H1 (cell line): ENCODE data around the gene MEIS2. TPM values are rescaled to one million over a fixed set of nuclear protein-coding genes. Genes with fewer than 3 reads are reported as not detected.

ENCODE experiments used
- CTCF ChIA-PET: fragments of 300-600 bp; sonication (Branson Sonifier 250); formaldehyde crosslinking; loops from one replicate; lab custom pipeline; 2021; ENCODE audit not compliant: partially characterized antibody; lab: Charles Lee
- POLR2A ChIA-PET: fragments of 300-600 bp; sonication (Branson Sonifier 250); formaldehyde crosslinking; loops from one replicate; lab custom pipeline; 2021; ENCODE audit warnings: inconsistent platforms; ENCODE audit not compliant: partially characterized antibody; lab: Charles Lee
- DNase-seq, 2 experiments: peaks; one replicate each; pipeline versions ENCODE4 v3.0.0 to v3.0.0-alpha.2; 2010 to 2022; ENCODE audit warnings: low spot score in 2 of 2, low read depth in 1 of 2, mixed read lengths in 1 of 2
- FAIRE-seq: peaks from 2 replicates; lab custom pipeline; 2011; peaks lifted over from hg19 to GRCh38; lab: Jason Lieb, UNC
- H2AFZ ChIP-seq: 2 replicates; pipeline ENCODE4 v1.8.1; 2012; ENCODE audit warnings: low read length, inconsistent platforms
- H2AK5ac ChIP-seq: 2 replicates; pipeline ENCODE4 v1.6.1; 2013; ENCODE audit warnings: low read depth, low read length
- H2BK120ac ChIP-seq: replicated peaks from 2 replicates; pipeline ENCODE3; 2013; ENCODE audit warnings: low read depth, low read length, inconsistent platforms
- H2BK12ac ChIP-seq: 2 replicates; pipeline ENCODE4 v1.6.1; 2013; ENCODE audit warnings: low read depth, low read length
- H2BK15ac ChIP-seq: 2 replicates; pipeline ENCODE4 v1.6.1; 2013; ENCODE audit warnings: low read length
- H2BK20ac ChIP-seq: 2 replicates; pipeline ENCODE4 v1.6.1; 2013; ENCODE audit warnings: low read length
- H2BK5ac ChIP-seq: 2 replicates; pipeline ENCODE4 v1.6.1; 2013; ENCODE audit warnings: low read depth, low read length
- H3K14ac ChIP-seq: 2 replicates; pipeline ENCODE4 v1.6.1; 2013; ENCODE audit warnings: inconsistent platforms; ENCODE audit not compliant: insufficient read length
- H3K18ac ChIP-seq: 2 replicates; pipeline ENCODE4 v1.6.1; 2013; ENCODE audit warnings: low read length; ENCODE audit errors: extremely low read depth
- H3K23ac ChIP-seq: 2 replicates; pipeline ENCODE4 v1.6.1; 2013; ENCODE audit warnings: inconsistent platforms; ENCODE audit not compliant: insufficient read length
- H3K23me2 ChIP-seq: 2 replicates; pipeline ENCODE4 v1.6.1; 2013; ENCODE audit warnings: low read depth, low read length
- H3K27ac ChIP-seq: 2 replicates; pipeline ENCODE4 v1.6.1; 2011; ENCODE audit warnings: low read depth, low read length, inconsistent platforms
- H3K27me3 ChIP-seq, 4 experiments: replicated peaks in 1 of 4; 1 replicate in 1 of 4; 2 replicates in 3 of 4; pipeline versions ENCODE4 v1.6.1 to v1.8.1; 2011 to 2013; ENCODE audit warnings: low read length in 3 of 4, mild to moderate bottlenecking in 3 of 4, inconsistent platforms in 2 of 4, mixed read lengths in 2 of 4, moderate library complexity in 1 of 4; ENCODE audit not compliant: control insufficient read depth in 3 of 4, insufficient read depth in 3 of 4; ENCODE audit errors: extremely low read depth in 1 of 4
- H3K36me3 ChIP-seq, 4 experiments: 2 replicates each; pipeline versions ENCODE4 v1.6.1 to v1.8.1; 2011 to 2013; ENCODE audit warnings: mild to moderate bottlenecking in 4 of 4, low read length in 3 of 4, moderate library complexity in 2 of 4, control low read depth in 1 of 4, inconsistent platforms in 1 of 4; ENCODE audit not compliant: insufficient read depth in 4 of 4, control insufficient read depth in 2 of 4
- H3K4ac ChIP-seq: replicated peaks from 2 replicates; pipeline ENCODE3; 2013; ENCODE audit warnings: low read length, low read depth, mixed read lengths, inconsistent platforms; ENCODE audit not compliant: insufficient read length
- H3K4me1 ChIP-seq, 4 experiments: replicated peaks in 1 of 4; 1 replicate in 1 of 4; 2 replicates in 3 of 4; pipeline versions ENCODE4 v1.6.1 to v1.8.1; 2011 to 2013; ENCODE audit warnings: low read length in 3 of 4, inconsistent platforms in 2 of 4, mixed read lengths in 1 of 4; ENCODE audit not compliant: insufficient read depth in 4 of 4, control insufficient read depth in 3 of 4
- H3K4me2 ChIP-seq, 2 experiments: 2 replicates each; pipeline versions ENCODE4 v1.6.1 to v1.8.1; 2011 to 2013; ENCODE audit warnings: low read depth in 2 of 2, low read length in 2 of 2, control low read depth in 1 of 2, inconsistent platforms in 1 of 2, mild to moderate bottlenecking in 1 of 2; ENCODE audit not compliant: insufficient read depth in 1 of 2
- H3K4me3 ChIP-seq, 4 experiments: fragments of 200-600, 300-600 bp in 1 of 4; sonication (generic), shearing (Covaris generic), sonication (Bioruptor Twin) in 1 of 4; 2 replicates each; pipeline versions ENCODE4 v1.5.1 to v1.8.1; 2011 to 2016; ENCODE audit warnings: low read length in 4 of 4, low read depth in 3 of 4, control low read depth in 2 of 4, inconsistent platforms in 2 of 4, mild to moderate bottlenecking in 2 of 4, mixed read lengths in 1 of 4, moderate library complexity in 1 of 4; ENCODE audit not compliant: insufficient read depth in 2 of 4; ENCODE audit errors: extremely low read depth in 1 of 4
- H3K56ac ChIP-seq: replicated peaks from 2 replicates; pipeline ENCODE3; 2013; ENCODE audit warnings: low read depth, mild to moderate bottlenecking, mixed read lengths, low read length, inconsistent platforms; ENCODE audit not compliant: insufficient read length
- H3K79me1 ChIP-seq: 2 replicates; pipeline ENCODE4 v1.6.1; 2013; ENCODE audit warnings: low read depth, low read length, control low read depth
- H3K79me2 ChIP-seq, 2 experiments: 2 replicates each; pipeline versions ENCODE4 v1.6.1 to v1.8.1; 2012 to 2013; ENCODE audit warnings: low read length in 2 of 2, mild to moderate bottlenecking in 2 of 2, inconsistent platforms in 1 of 2; ENCODE audit not compliant: insufficient read depth in 2 of 2, control insufficient read depth in 1 of 2
- H3K9ac ChIP-seq, 4 experiments: replicated peaks in 1 of 4; 1 replicate in 1 of 4; 2 replicates in 3 of 4; pipeline versions ENCODE4 v1.6.1 to v1.8.1; 2011 to 2013; ENCODE audit warnings: low read depth in 3 of 4, low read length in 3 of 4, control low read depth in 2 of 4, mild to moderate bottlenecking in 2 of 4, moderate library complexity in 2 of 4, inconsistent platforms in 1 of 4; ENCODE audit errors: extremely low read depth in 1 of 4
- H3K9me3 ChIP-seq, 2 experiments: 2 replicates each; pipeline versions ENCODE4 v1.6.1 to v1.8.1; 2012 to 2013; ENCODE audit warnings: mild to moderate bottlenecking in 2 of 2, moderate library complexity in 2 of 2, control low read depth in 1 of 2, inconsistent platforms in 1 of 2, low read depth in 1 of 2, low read length in 1 of 2, mixed read lengths in 1 of 2; ENCODE audit not compliant: insufficient read depth in 2 of 2
- H4K20me1 ChIP-seq, 2 experiments: replicated peaks in 1 of 2; 2 replicates each; pipeline versions ENCODE3 to v1.8.1; 2011 to 2013; ENCODE audit warnings: inconsistent platforms in 2 of 2, low read length in 2 of 2, mild to moderate bottlenecking in 1 of 2; ENCODE audit not compliant: insufficient read depth in 2 of 2, control insufficient read depth in 1 of 2
- H4K5ac ChIP-seq: 2 replicates; pipeline ENCODE4 v1.6.1; 2013; ENCODE audit warnings: low read length, low read depth, mixed read lengths, inconsistent platforms; ENCODE audit not compliant: insufficient read length
- H4K8ac ChIP-seq: 2 replicates; pipeline ENCODE4 v1.8.0; 2013; ENCODE audit warnings: mild to moderate bottlenecking, moderate library complexity, low read length, inconsistent platforms; ENCODE audit not compliant: insufficient read depth; ENCODE audit errors: extremely low read depth
- H4K91ac ChIP-seq: replicated peaks from 2 replicates; pipeline ENCODE3; 2013; ENCODE audit warnings: low read length, mixed read lengths, inconsistent platforms; ENCODE audit not compliant: insufficient read length
- CTCF ChIP-seq, 3 experiments: IDR thresholded peaks; 1 replicate in 2 of 3; 2 replicates in 1 of 3; pipeline versions ENCODE4 v1.5.1 to v1.6.1; 2011; ENCODE audit warnings: low read length in 3 of 3, mild to moderate bottlenecking in 3 of 3, inconsistent platforms in 2 of 3, low read depth in 1 of 3, moderate library complexity in 1 of 3; ENCODE audit not compliant: insufficient read depth in 1 of 3; ENCODE audit errors: control extremely low read depth in 1 of 3
- NANOG ChIP-seq: IDR thresholded peaks from 2 replicates; pipeline ENCODE4 v1.6.1; 2011; ENCODE audit warnings: low read length, low read depth, mild to moderate bottlenecking, inconsistent platforms; ENCODE audit not compliant: insufficient read depth, poor library complexity, severe bottlenecking
- WGBS, 2 experiments: shearing (Covaris generic) in 1 of 2; methylation state at CpG; one replicate each; pipeline versions ENCODE4 v1.1.6 to v1.1.7; 2013 to 2015; ENCODE audit warnings: low lambda C conversion rate in 2 of 2, mixed read lengths in 2 of 2, inconsistent platforms in 1 of 2, low coverage in 1 of 2, missing lambda C conversion rate in 1 of 2; ENCODE audit not compliant: insufficient replicate concordance in 2 of 2, insufficient coverage in 1 of 2, insufficient read length in 1 of 2; ENCODE audit errors: extremely low coverage in 1 of 2, missing lambda C conversion rate in 1 of 2; 5-methylcytosine and 5-hydroxymethylcytosine counted together
- polyA plus RNA-seq, 7 experiments: library from polyadenylated mRNA; depleted of rRNA in 3 of 7; stranded (reverse) in 5 of 7; unstranded in 2 of 7; fragments of >200 nt in 5 of 7; fragments of 200-250 nt in 2 of 7; gene quantifications; 1 replicate in 5 of 7; 2 replicates in 1 of 7; 4 replicates in 1 of 7; pipeline versions ENCODE4 v1.2.1 to v1.2.3, GENCODE V29; 2011 to 2013; ENCODE audit warnings: missing spikeins in 2 of 7, mixed read lengths in 2 of 7
- total RNA-seq: library from RNA; stranded (reverse); fragmentation: NEBNext Ultra II Directional; extraction: Animal tissue kit (Norgen Biotek cat#: 25700); gene quantifications from 2 replicates; pipeline ENCODE4 v1.2.1, GENCODE V29; 2021

MEIS2 gene
- total and polyA plus RNA-seq, 2 of the 8 experiments (the other 6 are each of a cell fraction or from before 2014, with no cell fraction given), result 0.22 to 1.2 TPM

DNA sequence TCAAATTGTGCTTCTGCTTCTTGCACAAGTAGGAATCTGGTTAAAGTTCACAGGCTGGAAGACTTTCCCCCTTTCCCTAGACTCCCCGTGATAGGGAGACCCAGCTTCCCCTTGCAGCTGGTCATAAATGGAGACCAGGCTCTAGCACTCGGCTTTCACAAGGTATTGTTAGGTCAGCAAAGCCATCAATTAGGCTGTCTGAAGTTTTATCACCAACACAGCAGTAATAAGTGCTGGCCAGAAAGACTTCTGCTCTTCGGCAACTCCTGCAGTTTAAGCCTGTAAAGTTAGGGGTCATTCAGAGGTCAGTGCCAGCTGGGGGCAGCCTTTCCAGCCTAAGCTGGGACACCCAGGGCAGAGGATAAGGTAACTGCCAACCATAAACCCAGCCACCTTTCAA, 203.4 kb downstream of the MEIS2 start:
- Histone ChIP-seq H3K27ac (no peak overlapping the region), H3K36me3 (no peaks in the 10 kb centered on the region), H3K18ac (peak overlapping the region; percentile 48; the same call in 1 of the 2 replicates), H2BK120ac (no peak overlapping the region), H4K8ac (no peak overlapping the region), H3K4me1 (peaks cover 0 to 10% (median 6%) of the 10 kb centered on the region in 4 experiments; a peak in 3 of 7 replicates), H2BK12ac (0 out of 2 replicates have a peak overlapping the region, but pooled peaks have one; percentile 55), H4K91ac (no peak overlapping the region), H3K27me3 (peaks cover 0 to 5% (median 1%) of the 10 kb centered on the region in 4 experiments; a peak in 2 of 7 replicates), H2AK5ac (no peak overlapping the region), H3K4ac (no peak overlapping the region), H2BK20ac (no peak overlapping the region; the same call in 1 of the 2 replicates), H3K23ac (no peak overlapping the region), H3K79me2 (no peaks in the 10 kb centered on the region), H2BK15ac (no peak overlapping the region), H3K79me1 (no peaks in the 10 kb centered on the region), H3K23me2 (no peaks in the 10 kb centered on the region), H3K9ac (no peak overlapping the region), H3K14ac (no peak overlapping the region), H3K4me2 (peak overlapping the region; percentile 22 to 42; a peak in 3 of 4 replicates), H4K20me1 (peaks cover 0 to 3% of the 10 kb centered on the region in 2 experiments), H2AFZ (no peak overlapping the region), H3K4me3 (peak overlapping the region in 1 of 4 experiments; percentile 2; a peak in 1 of 8 replicates), H3K9me3 (no peaks in the 10 kb centered on the region; a peak in 1 of 4 replicates), H3K56ac (no peak overlapping the region), H4K5ac (no peak overlapping the region), H2BK5ac (no peak overlapping the region; the same call in 1 of the 2 replicates)
- TF ChIP-seq CTCF (IDR thresholded peaks at IDR 0.05; ENCODE audit: control extremely low read depth in 1 of 3, insufficient read depth in 1 of 3, low read depth in 1 of 3, low read length in 3 of 3) (no peak), NANOG (peak; percentile 47)
- DNase-seq, result no peak
- POLR2A ChIA-PET, result no interaction called here
- 58% methylated on average over 3 of the region's 3 CpGs; no CpG with 5 or more reads in 1 of the 2 experiments for WGBS, 2 experiments
- FAIRE-seq, result no peak
- CTCF ChIA-PET, result interaction anchor here (0.6 to 2.6 kb wide), 3 partner anchors 14 to 207 kb away, joined by 3 to 13 read pairs (median 4); no protein-coding TSS in a partner anchor
